Stromal cell of bone marrow (primary cell): Measurements from ENCODE around the gene POC5.
"Not testable (repeated sequence)": the region's sequence is repeated elsewhere in the genome, so short reads cannot be mapped to it uniquely, and the experiment has no call there.

ENCODE experiments used
- DNase-seq: peaks from one replicate; pipeline ENCODE4 v3.0.0-alpha.2; 2012; ENCODE audit warnings: low read depth

POC5 gene

GRCh38 chr5:75706016-75706415 lies 11.2 kb downstream of the POC5 start:
- no peak for DNase-seq

- DNase-seq: no peak
These were observed 15.4 kb downstream of the POC5 start for GRCh38 chr5:75701856-75702255.

GRCh38 chr5:75695472-75696351 lies 21.5 kb downstream of the POC5 start:
- DNase-seq: not testable (repeated sequence)

GRCh38 chr5:75694781-75695180 lies 22.5 kb downstream of the POC5 start:
- DNase-seq: no peak

GRCh38 chr5:75690669-75691068 lies 26.6 kb downstream of the POC5 start:
- DNase-seq: no peak

GRCh38 chr5:75686480-75686879 lies 30.8 kb downstream of the POC5 start:
- no peak for DNase-seq

GRCh38 chr5:75685141-75685540 lies 32.1 kb downstream of the POC5 start:
- DNase-seq: no peak

- DNase-seq: peak; percentile 16
These were observed 36.0 kb downstream of the POC5 start for GRCh38 chr5:75681125-75681830.

GRCh38 chr5:75678155-75678554 lies 39.1 kb downstream of the POC5 start:
- no peak for DNase-seq

GRCh38 chr5:75677607-75678006 lies 39.6 kb downstream of the POC5 start:
- no peak for DNase-seq

GRCh38 chr5:75675783-75676182 lies 41.5 kb downstream of the POC5 start:
- DNase-seq: no peak

- no peak for DNase-seq
These were observed 44.6 kb downstream of the POC5 start for GRCh38 chr5:75672616-75673015.

- no peak for DNase-seq
These were observed 45.7 kb downstream of the POC5 start for GRCh38 chr5:75671506-75671905.

GRCh38 chr5:75670577-75670976 lies 46.7 kb downstream of the POC5 start:
- DNase-seq: no peak

- DNase-seq: no peak
These were observed 48.1 kb downstream of the POC5 start for GRCh38 chr5:75668977-75669689.

GRCh38 chr5:75668445-75668844 lies 48.8 kb downstream of the POC5 start:
- no peak for DNase-seq

GRCh38 chr5:75667586-75667985 lies 49.7 kb downstream of the POC5 start:
- DNase-seq: no peak

GRCh38 chr5:75666801-75667200 lies 50.4 kb downstream of the POC5 start:
- DNase-seq: no peak

- DNase-seq: no peak
These were observed 52.3 kb downstream of the POC5 start for GRCh38 chr5:75664979-75665378.

- DNase-seq: no peak
These were observed 53.5 kb downstream of the POC5 start for GRCh38 chr5:75663579-75664284.

- DNase-seq: no peak
These were observed 55.2 kb downstream of the POC5 start for GRCh38 chr5:75662061-75662460.
